ENCODE results near the gene TNS1. TPM values are rescaled to one million over a fixed set of nuclear protein-coding genes. Genes with fewer than 3 reads are reported as not detected.

Gene TNS1
- total RNA-seq, 2 donors from 2014 or later = 1,255 to 1,508 TPM

- intact Hi-C loops (cut with DNase I) = no loop called here
- peak; percentile 83 for DNase-seq (ENCODE audit: low spot score)
These were observed 144.9 kb downstream of the TNS1 start for GRCh38 chr2:217857624-217858506.

GRCh38 chr2:217856871-217857270, 145.9 kb downstream of the TNS1 start:
- intact Hi-C loops (cut with DNase I) = no loop called here
- DNase-seq (ENCODE audit: low spot score) = no peak

GRCh38 chr2:217856159-217856558, 146.6 kb downstream of the TNS1 start:
- intact Hi-C loops (cut with DNase I) = no loop called here

GRCh38 chr2:217854684-217855420, 147.9 kb downstream of the TNS1 start:
- intact Hi-C loops (cut with DNase I) = no loop called here
- peak; percentile 69 for DNase-seq (ENCODE audit: low spot score)

More at GRCh38 chr2:217856159-217856558, 146.6 kb downstream of the TNS1 start:
- DNase-seq (ENCODE audit: low spot score) = no peak

GRCh38 chr2:217853961-217854360, 148.8 kb downstream of the TNS1 start:
- DNase-seq (ENCODE audit: low spot score) = no peak
- intact Hi-C loops (cut with DNase I) = no loop called here

- DNase-seq (ENCODE audit: low spot score) = no peak
- intact Hi-C loops (cut with DNase I) = no loop called here
These were observed 149.4 kb downstream of the TNS1 start for GRCh38 chr2:217853301-217853881.

- DNase-seq (ENCODE audit: low spot score) = no peak
- intact Hi-C loops (cut with DNase I) = no loop called here
These were observed 150.1 kb downstream of the TNS1 start for GRCh38 chr2:217852555-217853211.

- intact Hi-C loops (cut with DNase I) = no loop called here
These were observed 151.4 kb downstream of the TNS1 start for GRCh38 chr2:217851191-217852020.

GRCh38 chr2:217849154-217849975, 153.4 kb downstream of the TNS1 start:
- intact Hi-C loops (cut with DNase I) = no loop called here

More at GRCh38 chr2:217851191-217852020, 151.4 kb downstream of the TNS1 start:
- no peak for DNase-seq (ENCODE audit: low spot score)

GRCh38 chr2:217848351-217848957, 154.3 kb downstream of the TNS1 start:
- DNase-seq (ENCODE audit: low spot score) = peak; percentile 69
- intact Hi-C loops (cut with DNase I) = no loop called here

More at GRCh38 chr2:217849154-217849975, 153.4 kb downstream of the TNS1 start:
- peak; percentile 68 for DNase-seq (ENCODE audit: low spot score)

- intact Hi-C loops (cut with DNase I) = no loop called here
- peak; percentile 66 for DNase-seq (ENCODE audit: low spot score)
These were observed 155.0 kb downstream of the TNS1 start for GRCh38 chr2:217847552-217848350.

- intact Hi-C loops (cut with DNase I) = no loop called here
- no peak for DNase-seq (ENCODE audit: low spot score)
These were observed 155.7 kb downstream of the TNS1 start for GRCh38 chr2:217847115-217847514.

GRCh38 chr2:217846321-217846743, 156.5 kb downstream of the TNS1 start:
- DNase-seq (ENCODE audit: low spot score) = peak; percentile 86
- intact Hi-C loops (cut with DNase I) = no loop called here

GRCh38 chr2:217845301-217845700, 157.5 kb downstream of the TNS1 start:
- intact Hi-C loops (cut with DNase I) = no loop called here

GRCh38 chr2:217844696-217845095, 158.1 kb downstream of the TNS1 start:
- intact Hi-C loops (cut with DNase I) = no loop called here
- DNase-seq (ENCODE audit: low spot score) = no peak

More at GRCh38 chr2:217845301-217845700, 157.5 kb downstream of the TNS1 start:
- no peak for DNase-seq (ENCODE audit: low spot score)

- DNase-seq (ENCODE audit: low spot score) = no peak
- intact Hi-C loops (cut with DNase I) = no loop called here
These were observed 159.5 kb downstream of the TNS1 start for GRCh38 chr2:217843324-217843723.
